HL-60/S4 treated with phorbol 12-myristate 13-acetate at 8.2 ng/mL for 4 days and 3 days (cell line): Measurements from ENCODE around the gene RHBDF2.

Source experiments
- in situ Hi-C: fragments of 300-500 bp; cut with MboI; formaldehyde crosslinking; loops from 2 replicates; pipeline ENCODE4 v1.15.0; 2022; ENCODE audit warnings: low sequenced_read_pairs

Gene RHBDF2

DNA sequence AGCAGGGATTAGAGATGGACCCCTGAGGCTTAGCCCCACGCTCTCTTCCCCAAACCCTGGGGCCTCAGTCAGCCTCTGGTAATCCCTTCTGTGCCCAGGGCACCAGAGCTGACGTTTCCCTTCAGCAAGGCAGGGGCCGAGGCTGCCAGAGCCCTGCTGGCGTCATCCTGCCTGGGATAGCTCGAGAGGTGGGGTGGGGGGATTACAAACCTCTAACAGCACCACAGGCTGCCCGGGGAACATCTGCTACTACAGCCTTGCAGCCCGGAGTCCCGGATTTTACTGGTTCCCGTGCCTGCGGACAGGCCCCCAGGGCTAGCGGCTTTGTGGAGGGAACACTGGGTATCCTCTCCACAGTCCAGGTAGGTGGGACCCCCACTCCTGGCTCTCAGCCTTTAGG is 33.9 kb downstream of the RHBDF2 start, which contains the start of gene AANAT:
Gene AANAT, plus strand, starts transcription at position 238 of the 400 bp plus-strand sequence. CDS start 1,144 bp downstream, outside the sequence.
- in situ Hi-C loops, result loop anchor here (5.0 kb wide), 1 partner anchor 40 kb away; no protein-coding TSS in a partner anchor

GRCh38 chr17:76466775-76467130 is 34.5 kb downstream of the RHBDF2 start:
- in situ Hi-C loops, result loop anchor here (5.0 kb wide), 1 partner anchor 41 kb away; no protein-coding TSS in a partner anchor

DNA sequence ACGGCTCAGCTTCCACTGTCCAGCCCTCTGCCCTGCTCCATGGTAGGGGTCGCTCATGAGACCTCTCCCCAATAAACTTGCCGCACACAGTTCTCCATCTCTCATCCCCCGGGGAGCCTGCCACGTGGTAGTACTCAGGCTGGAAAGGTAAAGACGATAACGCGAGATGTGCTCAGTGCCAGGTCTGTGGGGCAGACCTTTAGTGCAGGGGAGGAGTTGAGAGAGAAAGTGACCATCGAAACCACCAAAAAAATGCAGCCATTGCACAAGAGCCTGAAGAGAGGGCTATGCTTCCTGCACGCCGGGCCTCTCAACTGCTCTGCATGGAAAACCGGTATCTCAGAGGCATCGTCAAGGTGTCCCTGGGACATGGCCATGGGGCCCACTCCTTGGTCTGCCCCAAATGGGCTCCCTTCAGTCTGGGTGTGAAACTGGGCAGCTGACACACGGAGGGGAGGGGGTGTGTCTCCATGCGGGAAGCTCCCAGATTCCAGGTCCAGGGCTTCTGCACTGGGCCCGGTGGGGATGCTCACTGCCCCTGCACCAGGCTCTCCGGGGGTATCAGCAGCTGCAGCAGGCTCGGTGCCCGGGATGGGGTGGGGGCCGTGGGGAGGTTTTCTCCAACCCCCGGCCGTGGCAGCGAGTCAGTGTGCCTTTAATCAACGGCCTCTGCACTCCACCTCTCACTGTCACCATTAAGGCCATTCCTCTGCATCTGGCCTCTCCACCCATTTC is 38.5 kb downstream of the RHBDF2 start:
- in situ Hi-C loops, result no loop called here

DNA sequence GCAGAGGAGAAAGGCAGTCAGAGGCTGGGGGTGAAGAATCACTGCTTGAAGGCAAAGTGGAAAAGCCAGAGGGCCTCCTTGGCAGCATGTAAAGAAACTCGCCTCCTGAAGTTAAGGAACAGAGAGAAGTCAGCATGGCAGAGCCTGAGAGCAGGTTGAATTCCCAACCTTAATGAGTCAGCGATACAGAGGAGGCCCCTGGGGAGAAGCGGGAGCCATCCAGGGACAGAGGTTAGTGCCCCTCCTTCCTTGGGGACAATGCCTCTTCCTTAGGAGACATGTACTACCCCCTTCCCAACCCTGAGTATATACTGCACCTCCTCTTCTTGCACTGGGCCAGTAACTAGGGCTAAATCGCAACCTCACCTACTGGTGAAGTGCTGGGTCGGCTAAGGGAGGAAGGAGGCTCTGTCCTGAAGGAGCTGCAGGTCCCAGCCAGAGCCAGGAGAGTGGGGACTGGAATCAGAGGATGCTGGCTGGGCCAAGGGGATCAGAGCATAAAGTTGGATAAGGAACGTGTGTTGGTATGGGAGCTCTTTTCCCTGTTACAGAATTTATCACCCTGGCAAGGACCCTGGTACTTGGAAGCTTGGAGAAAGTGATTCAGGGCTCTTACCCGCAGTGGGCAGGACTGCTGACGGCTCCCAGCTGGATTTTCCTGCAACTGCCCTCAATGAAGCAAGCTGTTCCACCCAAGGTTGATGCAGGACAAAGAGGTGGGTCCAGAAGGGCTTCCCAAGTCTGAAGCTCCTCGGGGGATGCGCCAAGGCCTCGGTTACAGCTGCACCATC is 39.3 kb downstream of the RHBDF2 start:
- in situ Hi-C loops, result no loop called here

DNA sequence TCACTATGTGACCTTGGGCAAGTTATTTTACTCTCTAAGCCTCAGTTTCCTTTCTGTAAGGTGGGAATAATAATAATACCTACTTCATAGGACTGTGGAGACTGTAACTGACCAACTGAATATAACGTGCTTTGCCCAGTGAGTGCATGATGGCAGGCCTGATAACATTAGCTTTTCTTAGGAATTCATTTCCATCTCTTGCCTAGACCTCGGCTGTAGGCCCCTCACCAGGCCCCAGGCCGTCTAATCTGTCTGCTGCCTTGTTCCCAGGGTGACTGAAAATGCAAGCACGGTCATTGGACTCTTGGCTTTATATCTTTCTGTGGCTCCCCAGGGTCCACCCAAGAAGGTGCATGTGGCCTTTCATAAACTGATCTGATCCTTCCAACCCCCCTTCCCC is 41.5 kb downstream of the RHBDF2 start:
- in situ Hi-C loops, result no loop called here

DNA sequence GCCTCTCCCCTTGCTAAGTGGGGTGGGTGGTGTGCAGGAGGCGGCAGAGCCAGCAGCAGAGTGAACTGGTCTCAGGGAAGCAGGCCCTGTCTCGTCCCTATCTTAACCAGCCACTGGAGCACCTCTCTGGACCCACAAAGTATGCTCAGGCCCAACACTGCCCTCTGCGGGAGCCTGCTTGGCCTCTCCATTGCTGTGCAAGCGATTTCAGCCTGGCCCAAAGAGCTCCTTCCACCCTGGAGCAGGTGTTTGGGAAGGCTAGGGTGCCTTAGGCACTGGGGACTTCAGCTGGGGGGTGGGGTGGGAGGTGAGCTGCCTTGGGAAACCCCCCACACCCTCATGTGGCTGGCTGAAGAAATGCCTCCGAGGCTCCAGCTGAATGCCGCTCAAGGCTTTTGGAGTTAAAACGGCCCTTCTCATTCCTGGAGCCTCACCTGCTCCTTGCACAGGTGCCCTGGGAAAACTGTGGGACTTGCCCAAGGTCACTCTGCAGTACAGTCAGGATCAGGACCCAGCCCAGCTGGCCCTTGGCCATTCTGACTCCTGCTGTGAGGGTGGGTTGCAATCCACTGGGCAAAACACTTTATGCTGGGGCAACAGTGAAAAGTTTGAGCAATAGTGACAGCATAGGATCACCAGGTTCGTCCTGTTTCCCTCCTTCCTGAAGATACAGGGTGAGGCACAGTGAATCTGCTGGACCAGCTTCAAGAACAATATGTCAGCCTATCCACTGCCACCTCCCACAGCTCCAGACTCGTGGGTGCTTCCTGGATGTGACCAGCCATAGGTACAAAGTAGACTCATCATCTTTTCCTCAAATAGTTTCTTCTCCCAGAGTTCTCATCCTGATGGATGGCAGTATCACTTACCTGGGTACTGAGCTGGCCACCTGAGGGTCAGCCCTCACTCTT is 42.4 kb downstream of the RHBDF2 start:
- in situ Hi-C loops, result no loop called here

DNA sequence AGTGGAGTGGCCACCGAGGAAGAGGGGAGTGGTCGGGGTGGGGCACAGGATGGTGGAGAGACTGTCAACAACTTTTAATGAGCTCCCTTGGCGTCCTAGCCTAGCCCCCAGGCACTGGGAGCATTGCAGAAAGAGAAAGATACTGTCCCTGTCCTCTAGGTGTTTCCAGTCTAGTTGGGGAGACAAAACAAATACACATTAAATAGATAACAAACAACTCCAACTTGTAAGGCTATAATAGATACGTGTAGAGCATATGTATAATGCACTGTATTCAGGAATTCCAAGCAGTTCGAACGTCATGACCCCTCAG is 47.8 kb downstream of the RHBDF2 start:
- in situ Hi-C loops, result no loop called here

- in situ Hi-C loops, result no loop called here
Observed at GRCh38 chr17:76452660-76453430, 48.4 kb downstream of the RHBDF2 start, which contains the start of gene UBE2O. Gene UBE2O (minus strand): TSS chr17:76453152. CDS start chr17:76453141, 11 bp downstream.

DNA sequence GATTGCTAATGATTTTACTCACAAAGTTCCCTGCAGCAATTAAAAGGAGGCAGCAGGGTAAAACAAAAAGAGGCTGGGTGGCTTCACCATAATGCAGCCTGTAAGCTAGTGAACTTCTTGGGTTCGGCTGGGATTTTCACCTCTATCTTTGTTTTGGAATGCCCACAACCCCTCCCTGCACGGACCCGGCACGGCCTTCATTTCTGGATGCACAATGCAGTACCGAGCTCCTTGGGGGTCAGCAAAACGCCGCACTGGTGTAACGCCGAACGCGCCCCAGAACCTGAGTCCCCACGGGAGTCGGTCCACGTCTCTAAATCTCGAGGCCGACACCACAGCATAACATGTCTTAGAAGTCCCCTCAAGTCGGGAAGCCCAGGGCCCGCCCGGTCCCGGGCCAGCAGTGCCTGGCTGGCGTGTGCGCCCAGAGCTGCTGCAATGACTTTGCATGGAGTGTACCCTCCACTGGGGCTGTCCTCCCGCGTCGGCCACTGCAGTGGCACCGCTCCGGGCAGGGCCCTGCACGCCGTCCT is 49.0 kb downstream of the RHBDF2 start:
- in situ Hi-C loops, result no loop called here

GRCh38 chr17:76451506-76451905 is 49.7 kb downstream of the RHBDF2 start:
- in situ Hi-C loops, result no loop called here

DNA sequence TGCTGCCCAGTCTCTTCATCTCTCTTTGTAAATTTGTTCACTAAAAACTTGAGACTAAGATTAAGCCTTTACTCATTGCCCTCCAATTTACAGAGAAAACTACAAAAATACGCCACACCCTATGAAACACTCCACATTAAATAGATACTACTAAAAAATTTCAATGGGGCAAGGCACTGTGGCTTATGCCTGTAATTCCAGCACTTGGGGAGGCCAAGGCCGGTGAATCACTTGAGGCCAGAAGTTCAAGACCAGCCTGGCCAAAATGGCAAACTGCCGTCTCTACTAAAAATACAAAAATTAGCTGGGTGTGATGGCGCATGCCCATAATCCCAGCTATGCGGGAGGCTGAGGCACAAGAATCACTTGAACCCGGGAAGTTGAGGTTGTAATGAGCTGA is 52.1 kb downstream of the RHBDF2 start:
- in situ Hi-C loops, result no loop called here

DNA sequence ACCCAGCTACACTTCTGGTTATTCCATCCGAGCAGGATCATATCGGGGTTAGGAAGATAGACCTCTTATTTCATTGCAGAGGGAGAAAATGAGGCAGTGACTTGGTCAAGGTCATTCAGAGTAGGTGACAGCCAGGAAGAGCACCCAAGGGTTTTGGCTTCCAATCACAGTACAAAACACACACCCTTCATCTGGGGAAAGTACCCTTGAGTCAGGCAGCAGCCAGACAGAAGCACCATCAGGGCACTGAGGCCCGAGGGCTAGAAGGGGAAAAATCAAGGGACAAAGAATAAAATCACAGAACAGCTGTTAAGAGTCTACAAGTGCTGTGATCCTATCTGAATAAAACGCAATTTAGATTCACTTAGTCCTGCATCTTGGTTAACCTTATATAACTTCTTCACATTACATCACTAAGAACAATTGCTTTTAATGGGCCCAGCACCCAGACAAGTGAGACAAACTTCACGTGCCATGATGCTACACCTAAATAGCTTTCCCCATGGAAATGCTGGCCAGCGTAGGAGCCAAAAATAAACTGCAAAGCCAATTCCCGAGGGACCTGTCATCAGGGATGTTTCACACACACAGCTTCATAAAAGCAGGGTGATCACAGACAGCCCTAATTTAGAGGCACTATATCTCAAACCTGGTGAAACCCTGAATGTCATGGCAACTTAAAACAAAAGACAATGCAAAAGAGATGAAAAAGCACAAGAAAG is 53.1 kb downstream of the RHBDF2 start:
- in situ Hi-C loops, result no loop called here

DNA sequence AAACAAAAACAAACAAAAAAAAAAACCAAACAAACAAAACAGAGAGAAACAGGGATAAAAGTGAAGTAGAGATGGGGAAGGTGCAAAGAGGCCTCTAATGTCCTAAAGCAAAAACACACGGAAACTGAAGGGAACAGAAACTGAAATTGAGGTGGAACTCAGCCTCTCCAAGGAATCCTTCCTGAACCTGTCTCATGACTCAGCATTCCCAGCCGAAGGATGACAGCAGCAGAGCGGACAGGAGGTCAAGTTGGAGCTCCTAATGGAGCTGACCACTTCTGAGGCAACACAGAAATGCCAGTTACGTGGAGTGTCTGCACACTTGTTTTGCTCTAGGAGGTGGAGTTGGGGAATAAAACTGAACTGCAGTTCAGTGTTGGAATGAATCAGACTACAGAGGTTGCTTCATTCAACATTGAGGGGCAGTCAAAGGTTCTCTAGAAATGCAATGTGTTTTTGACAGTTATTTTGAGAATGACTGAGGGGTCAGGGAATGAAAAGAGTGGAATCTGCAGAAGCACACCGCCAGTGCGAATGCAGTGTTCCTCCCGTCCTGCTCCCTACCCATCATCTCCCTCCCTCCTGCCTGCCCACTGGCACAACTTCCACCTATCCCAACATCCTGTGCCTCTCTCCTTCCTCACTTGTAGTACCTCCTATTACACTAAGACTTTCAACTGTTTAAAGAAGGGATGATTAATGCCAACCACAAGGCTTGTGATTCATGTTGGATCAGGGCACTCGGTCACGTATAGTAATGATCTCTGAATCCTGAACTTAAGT is 54.6 kb downstream of the RHBDF2 start:
- in situ Hi-C loops, result no loop called here

DNA sequence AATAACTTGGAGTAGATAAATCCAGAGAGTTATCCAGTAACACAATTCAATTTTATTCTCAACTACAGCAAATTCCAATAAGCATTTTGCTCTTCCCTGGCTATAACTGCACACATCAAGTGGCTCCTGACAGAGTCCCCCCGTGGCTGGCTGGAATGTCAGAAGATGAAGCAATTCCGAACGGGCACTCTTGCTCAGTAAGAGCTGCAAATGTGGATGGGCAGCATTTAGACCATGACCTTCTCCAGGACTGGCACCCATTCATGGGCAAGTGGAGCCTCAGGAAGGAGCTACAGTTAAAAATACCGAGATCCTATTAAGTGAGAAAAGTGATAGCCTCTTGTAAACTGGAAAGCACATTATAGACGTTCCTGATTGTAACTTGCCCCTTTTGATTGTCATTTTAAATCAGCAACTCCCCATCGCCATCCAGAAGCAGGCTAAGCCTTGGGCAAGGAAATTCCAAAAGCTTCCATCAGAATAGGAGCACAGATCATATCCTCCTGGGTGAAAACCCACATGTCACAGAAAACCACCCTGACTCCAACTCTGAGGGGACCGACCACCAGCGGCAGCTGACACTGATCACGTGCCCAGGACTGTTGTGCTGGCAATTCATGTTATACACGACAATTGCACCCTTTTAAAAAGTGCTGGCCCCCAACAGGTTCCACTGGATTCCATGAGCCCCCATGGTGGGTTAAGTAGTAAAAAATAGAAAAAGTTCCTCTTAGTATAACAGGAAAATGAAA is 55.4 kb downstream of the RHBDF2 start:
- in situ Hi-C loops, result no loop called here

DNA sequence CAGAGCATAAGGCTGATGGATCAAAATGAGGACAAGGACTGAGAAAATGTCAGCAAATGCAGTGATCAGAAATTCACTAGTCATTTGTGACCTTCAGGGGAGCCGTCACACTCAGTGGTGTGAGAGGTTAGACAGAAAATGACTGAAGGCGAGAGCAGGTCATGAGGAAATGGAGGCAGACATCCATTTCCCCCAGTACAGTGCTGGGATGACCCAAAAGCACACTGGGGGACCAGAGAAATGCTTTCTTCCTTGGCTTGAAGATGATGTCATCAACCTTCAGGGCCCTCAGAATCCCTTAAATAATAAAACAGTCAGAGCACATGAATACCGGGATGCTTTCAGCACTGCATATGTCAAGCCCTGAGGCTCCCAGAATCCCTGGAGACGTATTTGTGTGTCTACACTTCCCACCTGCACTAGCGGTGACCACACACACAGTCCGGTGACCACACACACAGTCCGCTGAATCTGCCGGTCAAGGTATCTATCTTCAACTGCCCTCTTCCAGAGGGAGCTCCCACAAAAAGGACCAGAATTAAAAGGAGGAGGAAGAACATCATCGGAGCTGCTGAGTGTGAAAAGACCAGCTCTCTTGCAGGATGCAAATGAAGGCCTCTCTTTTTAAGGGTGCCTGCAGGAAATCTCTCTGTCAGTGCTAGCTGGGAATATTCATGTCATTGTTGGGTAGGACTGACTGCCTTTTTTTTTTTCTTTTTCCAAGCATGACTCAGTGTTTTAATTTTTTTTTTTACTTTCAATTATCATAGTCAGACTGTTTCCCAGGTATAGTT is 56.5 kb downstream of the RHBDF2 start:
- in situ Hi-C loops, result no loop called here

DNA sequence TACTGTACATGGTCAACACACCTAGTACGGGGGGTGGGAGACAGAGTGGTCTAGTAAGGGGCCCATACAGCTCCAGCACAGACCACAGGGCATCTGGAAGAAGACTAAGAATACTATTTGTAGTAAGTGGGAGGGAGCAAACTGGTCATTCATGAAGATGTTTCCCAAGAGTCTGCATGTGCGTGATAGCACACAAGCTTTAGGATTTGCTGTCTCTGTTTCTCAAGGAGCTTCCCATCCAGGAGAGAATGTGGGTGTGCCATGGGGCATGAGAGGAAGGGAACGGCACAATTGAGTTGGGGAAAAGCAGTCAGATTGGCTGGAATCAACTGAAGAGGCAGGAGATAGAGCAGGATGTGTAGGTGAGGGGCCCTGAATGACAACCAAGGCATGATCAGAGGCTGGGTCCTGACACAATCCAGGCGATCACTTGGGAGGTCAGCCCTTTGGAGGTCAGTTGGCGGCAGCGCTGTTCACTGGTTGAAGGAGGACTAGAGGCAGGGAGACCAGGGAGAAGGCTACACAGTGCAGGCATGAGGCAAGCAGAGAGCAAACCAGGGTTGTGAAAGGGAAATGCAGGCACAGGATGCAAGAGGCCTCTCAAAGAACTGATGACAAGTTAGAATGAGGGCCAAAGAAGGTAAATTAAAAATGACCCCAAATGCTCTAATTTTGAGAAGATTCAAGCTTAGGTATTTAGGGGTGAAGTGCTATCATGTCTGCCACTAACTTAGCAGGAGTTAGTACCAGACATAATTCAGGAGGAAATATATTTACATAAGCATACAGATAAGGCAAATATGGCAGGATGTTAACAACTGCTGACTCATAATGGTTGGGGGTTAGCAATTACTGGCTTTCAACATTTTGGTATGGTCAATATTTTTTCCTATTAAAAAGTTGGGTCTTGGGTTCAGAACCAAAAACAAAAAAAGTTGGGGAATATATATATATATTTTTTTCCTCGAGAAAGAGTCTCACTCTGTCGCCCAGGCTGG is 58.6 kb downstream of the RHBDF2 start:
- in situ Hi-C loops, result no loop called here
